ENCODE data around the gene WNK2.

WNK2 gene

DNA sequence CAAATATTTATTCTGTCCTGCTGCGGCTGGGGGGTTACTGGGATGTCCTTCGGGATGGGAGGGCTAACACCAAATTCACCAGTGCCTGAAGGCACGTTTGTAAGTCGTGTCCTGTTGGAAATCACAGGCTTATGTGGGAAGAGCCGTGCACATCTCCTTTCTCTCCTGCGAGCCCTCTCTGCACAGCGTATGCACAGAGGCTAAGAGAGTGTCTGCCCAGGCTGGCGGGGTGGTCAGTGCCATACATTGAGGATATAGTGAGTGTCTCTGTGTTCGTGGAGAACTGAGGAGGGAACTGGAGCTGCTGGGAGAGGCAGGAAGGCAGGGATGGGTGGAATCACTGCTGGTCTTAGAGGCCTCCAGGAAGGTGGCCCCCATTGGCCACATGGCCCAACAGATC, 110.1 kb downstream of the WNK2 start:
- no peak for DNase-seq (ENCODE audit: low read depth)
- TF ChIP-seq, protein P1, sequence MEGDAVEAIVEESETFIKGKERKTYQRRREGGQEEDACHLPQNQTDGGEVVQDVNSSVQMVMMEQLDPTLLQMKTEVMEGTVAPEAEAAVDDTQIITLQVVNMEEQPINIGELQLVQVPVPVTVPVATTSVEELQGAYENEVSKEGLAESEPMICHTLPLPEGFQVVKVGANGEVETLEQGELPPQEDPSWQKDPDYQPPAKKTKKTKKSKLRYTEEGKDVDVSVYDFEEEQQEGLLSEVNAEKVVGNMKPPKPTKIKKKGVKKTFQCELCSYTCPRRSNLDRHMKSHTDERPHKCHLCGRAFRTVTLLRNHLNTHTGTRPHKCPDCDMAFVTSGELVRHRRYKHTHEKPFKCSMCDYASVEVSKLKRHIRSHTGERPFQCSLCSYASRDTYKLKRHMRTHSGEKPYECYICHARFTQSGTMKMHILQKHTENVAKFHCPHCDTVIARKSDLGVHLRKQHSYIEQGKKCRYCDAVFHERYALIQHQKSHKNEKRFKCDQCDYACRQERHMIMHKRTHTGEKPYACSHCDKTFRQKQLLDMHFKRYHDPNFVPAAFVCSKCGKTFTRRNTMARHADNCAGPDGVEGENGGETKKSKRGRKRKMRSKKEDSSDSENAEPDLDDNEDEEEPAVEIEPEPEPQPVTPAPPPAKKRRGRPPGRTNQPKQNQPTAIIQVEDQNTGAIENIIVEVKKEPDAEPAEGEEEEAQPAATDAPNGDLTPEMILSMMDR (conservative IDR thresholded peaks at IDR 0.05; ENCODE audit: low read length) = no peak
- no peak overlapping the region for H3K4me3 ChIP-seq (ENCODE audit: low read length)

DNA sequence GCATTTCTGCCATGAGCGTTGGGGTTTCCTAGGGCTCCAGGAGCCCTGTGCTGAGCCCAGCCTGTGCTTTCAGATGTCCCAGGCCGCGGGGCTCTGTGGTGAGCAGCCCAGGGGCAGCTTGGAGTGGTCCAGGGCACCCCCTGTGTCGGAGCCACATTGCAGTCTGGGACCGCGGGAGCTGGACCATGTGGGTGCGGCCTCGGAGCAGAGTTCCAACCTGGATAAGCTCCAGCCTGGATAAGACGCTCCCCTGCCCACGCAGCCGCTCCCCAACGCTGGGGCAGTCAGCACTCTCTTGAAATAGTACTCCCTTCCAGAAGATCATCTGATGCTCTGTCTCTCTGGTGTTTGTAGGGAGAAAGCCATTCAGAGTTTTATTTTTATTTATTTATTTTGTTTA, 111.1 kb downstream of the WNK2 start:
- no peak for DNase-seq (ENCODE audit: low read depth)
- TF ChIP-seq, protein P1 (conservative IDR thresholded peaks at IDR 0.05; ENCODE audit: low read length) = no peak
- no peak overlapping the region for H3K4me3 ChIP-seq (ENCODE audit: low read length)

DNA sequence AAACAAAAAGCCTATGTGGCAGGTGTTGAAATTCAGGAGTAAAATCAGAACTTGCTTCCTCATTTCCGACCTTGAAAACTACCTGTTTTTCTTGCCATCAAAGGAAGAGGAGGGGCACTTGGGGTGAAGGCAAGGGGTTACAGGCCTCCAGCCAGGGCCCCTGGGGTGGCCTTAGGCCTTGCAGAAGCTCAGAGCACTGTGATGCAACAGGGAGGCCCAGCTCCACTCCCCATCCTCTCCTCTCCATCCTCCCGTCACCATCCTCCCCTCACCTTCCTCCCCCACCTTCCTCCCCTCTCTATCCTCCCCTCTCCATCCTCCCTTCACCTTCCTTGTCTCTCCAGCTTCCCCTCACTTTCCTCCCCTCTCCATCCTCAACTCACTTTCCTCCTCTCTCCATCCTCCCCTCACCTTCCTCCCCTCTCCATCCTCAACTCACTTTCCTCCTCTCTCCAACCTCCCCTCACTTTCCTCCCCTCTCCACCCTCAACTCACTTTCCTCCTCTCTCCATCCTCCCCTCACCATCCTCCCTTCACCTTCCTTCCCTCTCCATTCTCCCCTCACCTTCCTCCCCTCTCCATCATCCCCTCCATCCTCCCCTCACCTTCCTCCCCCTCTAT, 111.6 kb downstream of the WNK2 start:
- DNase-seq (ENCODE audit: low read depth) = no peak
- TF ChIP-seq, protein P1 (conservative IDR thresholded peaks at IDR 0.05; ENCODE audit: low read length) = no peak
- H3K4me3 ChIP-seq (ENCODE audit: low read length) = no peak overlapping the region

- no peak overlapping the region for H3K4me3 ChIP-seq (ENCODE audit: low read length)
- TF ChIP-seq, protein P1 (conservative IDR thresholded peaks at IDR 0.05; ENCODE audit: low read length) = no peak
- DNase-seq (ENCODE audit: low read depth) = no peak
Measured at GRCh38 chr9:93296889-93297480, 113.0 kb downstream of the WNK2 start.

- no peak for DNase-seq (ENCODE audit: low read depth)
- TF ChIP-seq, protein P1 (conservative IDR thresholded peaks at IDR 0.05; ENCODE audit: low read length) = no peak
- H3K4me3 ChIP-seq (ENCODE audit: low read length) = no peak overlapping the region
Measured at GRCh38 chr9:93297659-93298497, 113.9 kb downstream of the WNK2 start.

DNA sequence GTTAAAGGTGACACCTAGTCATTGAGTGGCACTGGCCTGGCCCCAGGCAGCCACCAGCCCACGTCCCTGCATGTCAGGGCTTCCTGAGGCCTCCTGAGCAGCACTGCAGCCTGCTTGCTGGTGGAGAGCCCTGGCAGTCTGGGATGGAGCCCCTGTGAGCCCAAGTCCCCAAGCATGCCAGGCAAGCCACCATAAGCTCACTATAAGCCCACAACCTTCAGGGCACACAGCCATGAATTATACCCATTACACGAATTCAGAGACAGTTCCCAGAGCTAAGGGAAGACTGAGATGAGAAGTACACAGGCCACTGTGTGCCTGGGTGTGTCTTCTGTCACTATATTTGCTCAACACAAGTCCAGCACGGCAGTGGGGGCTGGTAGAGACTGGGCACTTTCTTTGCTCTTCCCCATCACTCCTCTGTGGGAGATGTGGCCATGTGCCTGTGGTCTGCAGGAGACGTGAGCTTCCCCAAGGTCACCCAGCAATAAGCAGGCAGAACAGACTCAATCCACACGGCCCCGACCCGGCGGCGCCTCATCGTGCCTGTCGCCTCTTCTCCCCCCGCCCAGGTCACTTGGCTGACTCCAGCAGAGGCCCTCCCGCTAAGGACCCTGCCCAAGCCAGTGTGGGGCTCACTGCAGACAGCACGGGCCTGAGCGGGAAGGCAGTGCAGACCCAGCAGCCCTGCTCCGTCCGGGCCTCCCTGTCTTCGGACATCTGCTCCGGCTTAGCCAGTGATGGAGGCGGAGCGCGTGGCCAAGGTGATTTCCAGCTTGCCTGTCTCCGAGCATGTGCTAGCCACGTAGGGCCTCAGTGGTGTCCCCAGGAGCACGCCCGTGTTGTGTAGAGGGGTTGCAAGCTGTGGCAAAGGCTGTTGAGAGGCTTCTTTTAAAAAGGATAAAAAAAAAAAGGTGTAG, 114.8 kb downstream of the WNK2 start:
- no peak overlapping the region for H3K4me3 ChIP-seq (ENCODE audit: low read length)
- TF ChIP-seq, protein P1 (conservative IDR thresholded peaks at IDR 0.05; ENCODE audit: low read length) = no peak
- DNase-seq (ENCODE audit: low read depth) = no peak

Measured in AG10803 (cell line).